NCI-H510A (cell line): Measurements from ENCODE around the gene IKBIP.
"Not testable (repeated sequence)": the region's sequence is repeated elsewhere in the genome, so short reads cannot be mapped to it uniquely, and the experiment has no call there.

Experiments used
- DNase-seq: peaks from one replicate; lab custom pipeline; 2025; lab: John Stamatoyannopoulos, UW

Gene IKBIP

DNA sequence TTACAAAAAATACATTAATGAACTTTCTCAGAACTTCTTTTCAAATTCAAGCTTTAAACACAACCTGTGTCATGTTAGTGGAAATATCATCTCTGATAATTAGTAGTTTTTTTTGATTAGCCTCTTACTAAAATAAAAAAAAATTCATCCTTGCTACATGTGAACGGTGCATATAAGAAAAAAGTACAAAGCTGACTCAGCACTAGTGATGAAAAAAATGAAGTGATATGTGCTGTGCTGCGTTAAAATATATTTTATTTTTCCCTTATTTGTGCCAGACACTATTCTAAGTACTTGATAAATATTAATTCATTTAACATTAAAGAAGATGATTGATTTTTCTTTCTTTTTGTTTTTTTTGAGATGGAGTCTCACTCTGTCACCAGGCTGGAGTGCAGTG, 7.5 kb downstream of the IKBIP start:
- DNase-seq, result no peak

DNA sequence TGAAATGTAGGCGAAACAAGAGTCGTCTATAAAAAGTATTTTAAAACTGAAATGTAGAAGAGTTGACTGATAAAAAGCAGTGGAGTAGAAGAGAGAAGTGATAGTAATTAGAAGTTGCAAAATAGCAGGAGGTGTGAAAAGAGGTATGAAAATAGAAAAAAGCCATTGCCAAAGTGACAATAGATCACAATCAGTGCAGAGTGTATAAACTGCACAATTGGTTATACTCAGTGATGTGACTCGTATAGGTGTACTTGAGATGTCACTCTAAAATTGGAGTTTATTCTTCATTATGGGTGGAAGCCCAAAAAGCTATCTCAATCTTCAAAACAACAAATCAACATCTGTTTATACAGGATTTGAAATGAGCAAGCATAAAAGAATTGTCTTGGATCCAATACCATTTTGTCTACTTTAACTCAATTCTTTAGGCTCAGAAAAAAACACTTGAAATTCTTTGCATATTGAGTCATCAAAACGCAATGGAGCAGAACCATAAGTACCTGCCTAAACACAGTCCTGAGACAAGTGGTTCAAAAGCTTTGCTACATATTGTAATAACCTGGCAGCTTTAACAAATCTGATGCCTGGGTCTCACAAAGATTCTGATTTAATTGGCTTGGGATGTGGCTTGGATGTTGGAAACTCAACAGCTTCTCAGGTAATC, 8.8 kb downstream of the IKBIP start:
- peak; percentile 48 for DNase-seq

DNA sequence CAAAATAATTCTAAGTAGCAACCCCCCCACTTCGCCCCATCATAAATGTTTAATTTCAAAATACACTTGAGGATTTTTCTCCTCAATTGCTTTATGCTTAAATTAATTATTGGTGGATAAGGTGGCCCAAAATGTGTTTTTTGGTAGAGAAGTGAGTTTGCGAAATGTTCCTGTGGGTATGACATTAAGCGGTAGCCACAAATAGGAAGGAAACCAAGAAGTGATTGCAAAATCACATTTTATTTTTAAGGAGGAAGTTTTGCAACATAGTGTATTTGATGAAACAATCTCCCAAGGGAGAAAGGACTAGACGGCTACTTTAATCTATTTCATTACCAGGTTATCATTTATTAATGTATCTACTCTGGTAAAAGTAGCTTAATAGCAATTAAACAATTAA, 25.6 kb downstream of the IKBIP start:
- DNase-seq, result no peak

GRCh38 chr12:98612696-98613334, 31.8 kb downstream of the IKBIP start:
- no peak for DNase-seq

DNA sequence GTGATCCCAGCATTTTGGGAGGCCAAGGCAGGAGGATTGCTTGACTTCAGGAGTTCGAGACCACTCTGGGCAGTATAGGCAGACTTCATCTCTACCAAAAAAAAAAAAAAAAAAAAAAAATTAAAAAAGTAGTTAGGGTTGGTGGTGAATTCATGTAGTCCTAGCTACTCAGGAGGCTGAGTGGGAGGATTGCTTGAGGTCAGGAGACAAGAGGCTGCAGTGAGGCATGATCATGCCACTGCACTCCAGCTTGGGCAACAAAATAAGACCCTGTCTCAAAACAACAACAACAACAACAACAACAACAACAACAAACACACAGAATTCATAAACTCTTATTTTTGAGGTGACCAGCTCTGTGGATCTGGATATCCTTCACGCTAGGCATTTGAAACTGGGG, 34.0 kb downstream of the IKBIP start:
- no peak for DNase-seq

GRCh38 chr12:98606359-98606988, 38.1 kb downstream of the IKBIP start:
- DNase-seq, result no peak

DNA sequence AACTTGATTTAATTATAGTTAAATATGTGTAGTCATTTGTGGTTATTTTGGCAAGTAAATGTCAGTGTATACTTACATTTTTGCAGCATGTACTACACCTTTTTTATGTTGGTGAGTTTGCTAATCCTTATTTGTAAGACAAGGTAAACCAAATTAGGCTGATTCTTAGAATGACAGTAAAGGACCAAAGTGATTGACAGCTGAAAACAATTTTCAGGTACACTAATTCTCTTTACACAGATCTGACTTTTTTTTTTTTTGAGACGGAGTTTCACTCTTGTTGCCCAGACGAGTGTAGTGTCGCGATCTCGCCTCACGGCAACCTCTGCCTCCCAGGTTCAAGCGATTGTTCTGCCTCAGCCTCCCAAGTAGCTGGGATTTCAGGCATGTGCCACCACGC, 42.7 kb downstream of the IKBIP start:
- no peak for DNase-seq

GRCh38 chr12:98597313-98597712, 47.3 kb downstream of the IKBIP start:
- not testable (repeated sequence) for DNase-seq

DNA sequence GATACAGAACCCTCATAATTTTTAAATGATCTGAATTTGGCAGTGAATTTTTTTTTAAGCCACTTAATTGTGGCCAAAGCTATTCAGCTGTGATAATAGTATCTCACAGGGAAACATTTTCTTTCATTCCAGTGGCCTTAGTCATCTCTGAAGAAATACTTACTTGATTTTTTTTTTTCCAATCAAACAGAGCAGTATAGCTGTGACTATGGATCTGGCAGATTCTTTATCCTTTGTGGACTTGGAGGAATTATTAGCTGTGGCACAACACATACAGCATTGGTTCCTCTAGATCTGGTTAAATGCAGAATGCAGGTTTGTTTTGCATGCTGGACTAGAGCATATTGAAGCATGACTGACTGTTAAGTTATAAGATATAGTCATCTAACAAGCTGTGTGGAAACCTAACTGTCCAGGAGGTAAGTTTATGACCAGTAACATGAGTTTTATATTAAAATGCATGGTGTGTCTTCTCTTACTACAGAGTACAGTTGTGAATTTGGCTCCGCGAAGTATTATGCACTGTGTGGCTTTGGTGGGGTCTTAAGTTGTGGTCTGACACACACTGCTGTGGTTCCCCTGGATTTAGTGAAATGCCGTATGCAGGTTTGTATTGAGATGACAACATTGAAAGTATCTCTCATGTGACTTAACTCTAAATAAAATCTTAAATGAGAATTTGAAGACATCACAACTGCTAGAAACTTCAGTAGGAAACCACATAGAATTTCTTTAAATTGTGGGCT, 49.2 kb downstream of the IKBIP start:
- no peak for DNase-seq

- no peak for DNase-seq
Observed at GRCh38 chr12:98594050-98594835, 50.3 kb downstream of the IKBIP start.

GRCh38 chr12:98593351-98594049, 51.1 kb downstream of the IKBIP start, which contains the start of gene SLC25A3:
Gene SLC25A3 (plus strand): TSS chr12:98593686. CDS start chr12:98593979, 293 bp downstream.
- DNase-seq, result peak; percentile 96

DNA sequence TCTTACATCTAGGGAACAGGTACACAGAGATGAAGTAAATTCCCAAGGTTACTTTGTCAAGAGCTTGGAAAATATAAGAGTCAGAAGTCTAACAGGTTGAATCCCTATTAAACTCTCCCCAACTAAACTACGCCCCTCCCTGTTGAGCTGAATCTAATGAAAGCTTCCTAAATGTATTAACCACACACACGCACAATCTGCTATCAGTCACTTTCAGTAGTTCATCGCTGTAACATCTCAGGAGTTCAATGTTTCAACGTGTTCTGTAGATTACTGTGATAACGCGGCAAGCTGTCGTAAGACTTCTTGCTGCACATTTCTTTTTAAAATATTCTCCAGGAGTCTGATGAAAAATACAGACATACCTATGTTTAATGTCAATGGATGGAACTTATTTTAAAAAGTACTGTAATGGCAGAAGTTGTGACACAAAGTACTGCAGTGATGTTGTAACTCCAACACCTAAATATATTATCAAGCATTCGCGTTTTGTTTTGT, 51.7 kb downstream of the IKBIP start:
- no peak for DNase-seq

DNA sequence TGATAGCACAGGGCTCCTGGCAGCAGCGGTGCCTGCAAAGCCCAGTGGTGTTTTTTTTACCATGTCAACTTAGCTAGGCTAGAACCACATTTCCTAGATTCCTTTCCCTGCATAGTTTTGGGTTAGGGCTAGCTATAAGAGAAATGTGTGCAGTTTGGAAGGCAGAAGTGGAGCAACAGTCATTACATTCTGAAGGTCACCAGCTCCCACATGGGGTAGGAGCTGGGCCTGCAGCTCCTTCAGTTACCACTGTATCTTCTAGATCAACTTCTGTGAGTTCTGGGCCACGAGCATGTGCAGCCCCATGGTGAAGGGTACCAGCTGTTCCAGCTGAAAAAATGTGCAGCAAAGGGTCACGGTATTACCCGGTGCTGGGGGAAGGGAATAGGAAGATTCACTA, 53.4 kb downstream of the IKBIP start:
- DNase-seq, result no peak

- no peak for DNase-seq
Observed at GRCh38 chr12:98587084-98587483, 57.5 kb downstream of the IKBIP start.

DNA sequence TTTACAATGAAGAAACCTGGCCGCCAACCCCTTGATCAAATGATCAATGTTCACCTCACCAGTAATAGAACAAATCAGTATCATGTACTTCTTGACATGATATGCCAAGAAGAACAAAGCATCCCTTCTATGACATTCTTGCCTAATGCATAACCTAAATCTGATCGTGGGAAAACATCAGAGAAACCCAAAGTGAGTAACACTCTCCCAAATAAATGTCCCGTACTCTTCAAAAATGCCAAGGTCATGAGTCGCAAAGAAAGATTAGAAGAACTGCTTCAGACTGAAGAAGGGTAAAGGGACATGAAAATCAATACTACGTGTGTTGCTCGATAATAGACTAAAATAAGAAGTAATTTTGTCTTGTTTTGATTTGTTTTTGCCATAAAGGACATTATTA, 62.5 kb downstream of the IKBIP start:
- DNase-seq, result no peak

DNA sequence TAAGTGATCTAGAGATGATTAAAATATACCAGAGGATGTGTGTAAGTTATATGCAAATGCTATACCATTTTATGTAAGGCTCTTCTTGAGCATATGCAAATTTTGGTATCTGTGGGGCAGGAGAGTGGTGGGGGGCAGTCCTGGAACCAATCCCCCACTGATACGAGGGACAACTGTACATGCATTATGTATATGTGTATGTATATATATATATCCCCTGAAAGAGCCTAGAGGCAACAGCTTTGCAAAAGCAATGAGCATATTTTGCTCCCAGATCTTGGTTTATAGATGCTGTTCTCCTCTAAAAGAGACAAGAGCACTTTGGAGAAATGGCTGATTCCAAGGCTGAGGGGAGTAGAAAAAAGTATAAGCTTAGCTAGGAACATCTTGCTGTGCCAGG, 63.5 kb downstream of the IKBIP start:
- no peak for DNase-seq

- DNase-seq, result no peak
Observed at GRCh38 chr12:98580695-98581094, 63.9 kb downstream of the IKBIP start.

DNA sequence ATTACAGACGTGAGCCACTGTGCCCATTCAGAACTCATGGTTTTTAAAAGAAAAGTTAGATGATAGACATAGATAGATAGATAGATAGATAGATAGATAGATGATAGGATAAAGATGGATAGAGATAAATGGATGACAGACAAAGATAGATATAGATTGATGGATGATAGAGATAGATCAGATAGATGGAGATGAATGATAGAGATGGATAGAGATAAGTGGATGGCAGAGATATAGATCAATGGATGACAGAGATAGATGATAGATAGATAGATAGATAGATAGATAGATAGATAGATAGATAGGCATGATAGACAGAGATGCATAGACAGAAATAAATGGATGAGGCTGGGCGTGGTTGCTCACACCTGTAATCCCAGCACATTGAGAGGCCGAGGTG, 64.8 kb downstream of the IKBIP start:
- DNase-seq, result no peak

DNA sequence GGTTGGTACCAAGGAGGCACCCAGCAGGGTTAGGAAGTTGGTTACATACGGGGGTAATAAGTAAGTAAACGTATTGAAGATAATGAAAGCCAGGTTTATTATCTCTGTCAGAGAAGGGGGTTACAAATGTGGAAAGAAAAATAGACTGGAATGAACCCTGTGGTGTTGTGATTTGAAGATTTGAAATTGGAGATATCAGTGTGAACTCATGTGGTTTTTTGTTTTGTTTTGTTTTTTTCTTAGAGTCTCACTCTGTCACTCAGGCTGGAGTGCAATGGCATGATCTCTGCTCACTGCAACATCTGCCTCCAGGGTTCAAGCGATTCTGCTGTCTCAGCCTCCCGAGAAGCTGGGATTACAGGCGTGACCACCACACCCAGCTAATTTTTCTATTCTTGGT, 65.2 kb downstream of the IKBIP start:
- no peak for DNase-seq

GRCh38 chr12:98578821-98579220, 65.8 kb downstream of the IKBIP start:
- no peak for DNase-seq

- DNase-seq, result no peak
Observed at GRCh38 chr12:98578392-98578791, 66.2 kb downstream of the IKBIP start.
